Left ventricle myocardium inferior (tissue), 1 donor: Measurements from ENCODE around the gene ACTN1. TPM values are rescaled to one million over a fixed set of nuclear protein-coding genes. Genes with fewer than 3 reads are reported as not detected.
A peak's percentile ranks its signal among the peaks of the same experiment; 100 is the strongest.

Source experiments
- DNase-seq: peaks from one replicate; pipeline ENCODE4 v3.0.0-alpha.2; 2020
- H3K27ac ChIP-seq: fragments of 200-600 bp; replicated peaks from 2 replicates; pipeline ENCODE4 v1.8.0; 2021
- H3K27me3 ChIP-seq: fragments of 200-600 bp; 2 replicates; pipeline ENCODE4 v1.8.0; 2021; ENCODE audit warnings: low read depth
- H3K36me3 ChIP-seq: fragments of 200-600 bp; 2 replicates; pipeline ENCODE4 v1.8.0; 2021
- H3K4me1 ChIP-seq: fragments of 200-600 bp; 2 replicates; pipeline ENCODE4 v1.8.0; 2021
- H3K4me3 ChIP-seq: fragments of 200-600 bp; 2 replicates; pipeline ENCODE4 v1.8.0; 2021; ENCODE audit warnings: mild to moderate bottlenecking, moderate library complexity
- H3K9me3 ChIP-seq: fragments of 200-600 bp; replicated peaks from 2 replicates; pipeline ENCODE4 v1.8.0; 2021
- CTCF ChIP-seq: fragments of 200-600 bp; IDR thresholded peaks from 2 replicates; pipeline ENCODE4 v1.8.0; 2021; ENCODE audit warnings: antibody characterized with exemption, mild to moderate bottlenecking, borderline replicate concordance
- intact Hi-C: fragments of 100-400 bp; cut with micrococcal nuclease; formaldehyde crosslinking; loops from one replicate; pipeline ENCODE4 v1.11.0; 2022
- total RNA-seq: library from RNA; stranded (reverse); fragmentation: NEBNext Ultra II Directional; extraction: Animal tissue kit (Norgen Biotek cat#: 25700); gene quantifications from one replicate; pipeline ENCODE4 v1.2.1, GENCODE V29; 2021
- donor health status: DM: no; HTN: yes; CAD: no; lungs with severe emphysema.

The ACTN1 gene
- total RNA-seq, 1 donor from 2014 or later = 75.4 TPM

GRCh38 chr14:68967459-68967940, 11.6 kb downstream of the ACTN1 start:
- intact Hi-C loops = no loop called here
- Histone ChIP-seq H3K4me3 (no peak overlapping the region), H3K27me3 (no peaks in the 10 kb centered on the region), H3K9me3 (no peaks in the 10 kb centered on the region), H3K27ac (peak overlapping the region; percentile 42), H3K36me3 (peaks cover 1% of the 10 kb centered on the region), H3K4me1 (peaks cover 88% of the 10 kb centered on the region)
- DNase-seq = no peak
- TF ChIP-seq CTCF = no peak

DNA sequence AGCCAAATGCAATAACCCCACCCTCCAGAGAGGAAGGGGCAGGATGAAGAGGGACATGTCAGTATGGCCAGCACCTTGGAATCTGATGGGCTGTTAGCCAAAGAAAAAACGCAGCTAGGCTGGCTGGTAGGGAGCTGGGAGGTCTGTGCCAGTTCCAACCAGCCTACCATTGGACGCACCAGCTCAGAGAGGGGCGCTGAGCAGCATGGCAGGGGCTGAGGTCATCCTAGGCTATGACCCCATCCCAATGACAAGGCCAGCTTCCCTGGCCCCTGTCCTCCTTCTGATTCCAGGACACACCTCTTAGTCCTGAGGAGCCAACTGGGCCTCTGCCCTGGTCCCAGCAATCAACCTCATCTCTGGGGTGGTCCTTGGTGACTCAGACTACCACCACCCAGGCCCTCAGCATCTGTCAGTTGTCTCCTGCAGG, 12.2 kb downstream of the ACTN1 start:
- intact Hi-C loops = no loop called here
- Histone ChIP-seq H3K4me3 (no peak overlapping the region), H3K9me3 (no peaks in the 10 kb centered on the region), H3K36me3 (no peaks in the 10 kb centered on the region), H3K4me1 (peaks cover 94% of the 10 kb centered on the region), H3K27me3 (no peaks in the 10 kb centered on the region), H3K27ac (peak overlapping the region; percentile 42)
- no peak for TF ChIP-seq CTCF
- no peak for DNase-seq

GRCh38 chr14:68965261-68965761, 13.8 kb downstream of the ACTN1 start:
- DNase-seq = no peak
- TF ChIP-seq CTCF = no peak
- intact Hi-C loops = no loop called here
- H3K9me3 ChIP-seq = no peaks in the 10 kb centered on the region
- no peak overlapping the region for H3K4me3 ChIP-seq
- H3K4me1 ChIP-seq = peaks cover 88% of the 10 kb centered on the region
- H3K36me3 ChIP-seq = no peaks in the 10 kb centered on the region
- H3K27ac ChIP-seq = no peak overlapping the region
- no peaks in the 10 kb centered on the region for H3K27me3 ChIP-seq

GRCh38 chr14:68964300-68965093, 14.6 kb downstream of the ACTN1 start:
- no peaks in the 10 kb centered on the region for H3K27me3 ChIP-seq
- TF ChIP-seq CTCF = no peak
- intact Hi-C loops = no loop called here
- no peaks in the 10 kb centered on the region for H3K36me3 ChIP-seq
- DNase-seq = no peak
- no peak overlapping the region for H3K27ac ChIP-seq
- H3K4me3 ChIP-seq = no peak overlapping the region
- H3K9me3 ChIP-seq = no peaks in the 10 kb centered on the region
- peaks cover 85% of the 10 kb centered on the region for H3K4me1 ChIP-seq

DNA sequence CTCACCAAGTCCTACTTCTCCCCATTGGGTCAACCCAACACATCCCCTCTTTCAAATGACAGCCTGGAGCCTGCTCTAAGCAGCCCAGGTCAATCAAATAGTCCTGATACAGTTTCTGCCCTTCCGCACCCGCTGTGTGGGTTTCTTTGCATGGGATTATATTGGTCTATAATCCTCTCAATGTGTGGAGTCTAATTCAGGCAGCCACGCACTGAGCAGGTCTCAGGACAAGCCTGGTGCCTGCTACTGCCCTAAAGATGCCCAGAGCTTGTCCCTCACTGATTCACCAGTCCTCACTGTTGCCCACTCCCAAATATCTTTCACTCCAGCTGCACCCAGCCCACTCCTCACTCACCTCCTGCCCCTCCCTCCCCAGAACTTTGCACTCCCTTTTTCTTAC, 16.4 kb downstream of the ACTN1 start:
- intact Hi-C loops = no loop called here
- Histone ChIP-seq H3K4me1 (peaks cover 85% of the 10 kb centered on the region), H3K27me3 (no peaks in the 10 kb centered on the region), H3K4me3 (no peak overlapping the region), H3K36me3 (no peaks in the 10 kb centered on the region), H3K9me3 (no peaks in the 10 kb centered on the region), H3K27ac (no peak overlapping the region)
- no peak for TF ChIP-seq CTCF
- no peak for DNase-seq
